Measurements from ENCODE around the gene NPLOC4. TPM values are rescaled to one million over a fixed set of nuclear protein-coding genes. Genes with fewer than 3 reads are reported as not detected.

Gene NPLOC4
- total RNA-seq, 1 donor from 2014 or later = 67.7 TPM

- DNase-seq (ENCODE audit: low read depth in 2 of 2) = no peak
Observed at GRCh38 chr17:81664051-81664470, 27.1 kb upstream of the NPLOC4 start.

- no peak for DNase-seq (ENCODE audit: low read depth in 2 of 2)
Observed at GRCh38 chr17:81662002-81662401, 25.1 kb upstream of the NPLOC4 start.

- DNase-seq (ENCODE audit: low read depth in 2 of 2) = no peak
Observed at GRCh38 chr17:81660441-81660840, 23.5 kb upstream of the NPLOC4 start.

GRCh38 chr17:81659038-81659437, 22.1 kb upstream of the NPLOC4 start:
- DNase-seq (ENCODE audit: low read depth in 2 of 2) = no peak

GRCh38 chr17:81656835-81657234, 19.9 kb upstream of the NPLOC4 start:
- DNase-seq (ENCODE audit: low read depth in 2 of 2) = peak in 1 of 2 donors; percentile 31

GRCh38 chr17:81656118-81656743, 19.3 kb upstream of the NPLOC4 start, which contains the start of gene PDE6G:
TSS of gene PDE6G (minus strand) at chr17:81656542. CDS start at chr17:81653305, 3,237 bp downstream.
- no peak for DNase-seq (ENCODE audit: low read depth in 2 of 2)

GRCh38 chr17:81655378-81656117, 18.6 kb upstream of the NPLOC4 start:
- no peak for DNase-seq (ENCODE audit: low read depth in 2 of 2)

GRCh38 chr17:81652906-81653771, 16.2 kb upstream of the NPLOC4 start:
- DNase-seq (ENCODE audit: low read depth in 2 of 2) = no peak

- no peak for DNase-seq (ENCODE audit: low read depth in 2 of 2)
Observed at GRCh38 chr17:81651692-81652091, 14.8 kb upstream of the NPLOC4 start.

- DNase-seq (ENCODE audit: low read depth in 2 of 2) = no peak
Observed at GRCh38 chr17:81650951-81651350, 14.0 kb upstream of the NPLOC4 start.

- no peak for DNase-seq (ENCODE audit: low read depth in 2 of 2)
Observed at GRCh38 chr17:81648707-81649085, 11.8 kb upstream of the NPLOC4 start.

GRCh38 chr17:81648013-81648706, 11.2 kb upstream of the NPLOC4 start:
- no peak for DNase-seq (ENCODE audit: low read depth in 2 of 2)

- DNase-seq (ENCODE audit: low read depth in 2 of 2) = no peak
Observed at GRCh38 chr17:81647640-81648012, 10.7 kb upstream of the NPLOC4 start.

- DNase-seq (ENCODE audit: low read depth in 2 of 2) = no peak
Observed at GRCh38 chr17:81646869-81647600, 10.1 kb upstream of the NPLOC4 start.

GRCh38 chr17:81644976-81645952, 8.4 kb upstream of the NPLOC4 start:
- DNase-seq (ENCODE audit: low read depth in 2 of 2) = no peak

- DNase-seq (ENCODE audit: low read depth in 2 of 2) = no peak
Observed at GRCh38 chr17:81644496-81644895, 7.6 kb upstream of the NPLOC4 start.

- DNase-seq (ENCODE audit: low read depth in 2 of 2) = no peak
Observed at GRCh38 chr17:81641825-81642489, 5.0 kb upstream of the NPLOC4 start.

- DNase-seq (ENCODE audit: low read depth in 2 of 2) = no peak
Observed at GRCh38 chr17:81640011-81640410, 3.1 kb upstream of the NPLOC4 start.

- no peak for DNase-seq (ENCODE audit: low read depth in 2 of 2)
Observed at GRCh38 chr17:81638683-81639082, 1.8 kb upstream of the NPLOC4 start.

Data from dermis microvascular lymphatic vessel endothelial cell (primary cell).